H54 (cell line): ENCODE results near the gene OLFML2A.
"Not testable (repeated sequence)": the region's sequence is repeated elsewhere in the genome, so short reads cannot be mapped to it uniquely, and the experiment has no call there.

ENCODE experiments used
- DNase-seq: peaks from one replicate; pipeline ENCODE4 v3.0.0; 2011; ENCODE audit warnings: low spot score, mixed read lengths; ENCODE audit not compliant: insufficient read length
- FAIRE-seq: peaks from 3 replicates; lab custom pipeline; 2011; peaks lifted over from hg19 to GRCh38; lab: Jason Lieb, UNC
- POLR2A ChIP-seq: IDR thresholded peaks from 2 replicates; pipeline ENCODE4 v1.6.1; 2011; ENCODE audit warnings: low read depth, mild to moderate bottlenecking, low read length

OLFML2A gene

DNA sequence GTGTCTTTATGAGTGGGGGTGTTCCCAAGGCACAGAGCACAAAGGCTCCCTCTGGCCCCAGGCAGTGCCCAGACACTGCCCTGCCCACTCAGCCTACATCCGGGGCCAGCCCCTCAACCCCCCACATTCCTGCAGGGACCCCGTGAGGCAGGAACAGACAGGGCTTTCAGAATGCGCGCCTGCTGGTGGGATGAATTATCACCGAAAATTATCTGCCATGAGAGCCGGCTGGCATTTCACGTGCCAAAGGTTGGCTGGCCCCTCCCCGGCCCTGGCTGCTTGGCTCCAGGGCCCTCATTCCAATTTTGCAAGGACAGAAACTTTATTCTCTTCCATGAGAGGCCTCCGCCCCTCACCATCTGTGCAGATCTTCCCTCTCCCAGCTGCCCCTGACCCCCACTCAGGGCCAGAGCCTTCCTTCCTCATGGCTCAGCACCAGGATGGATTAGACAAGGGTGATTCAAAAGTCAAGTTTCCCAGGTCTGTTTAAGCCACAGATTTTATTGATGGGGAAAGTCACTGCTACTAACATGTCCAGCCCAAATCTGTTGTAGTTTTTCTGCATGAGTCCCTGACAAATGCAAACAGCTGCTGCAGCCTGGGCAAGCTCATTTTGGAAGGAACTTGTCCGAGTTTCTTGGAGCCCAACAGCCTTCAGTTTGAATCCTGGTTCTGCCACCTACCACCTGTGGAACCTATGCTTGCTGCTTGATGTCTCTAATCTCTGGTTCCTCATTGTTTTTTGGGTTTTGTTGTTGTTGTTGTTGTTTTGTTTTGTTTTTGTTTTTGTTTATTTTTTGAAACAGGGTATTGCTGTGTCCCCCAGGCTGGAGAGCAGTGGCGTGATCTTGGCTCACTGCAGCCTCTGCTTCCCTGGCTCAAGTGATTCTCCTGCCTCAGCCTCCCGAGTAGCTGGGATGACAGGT is 44.0 kb downstream of the OLFML2A start:
- FAIRE-seq, result no peak
- TF ChIP-seq POLR2A, result no peak
- no peak for DNase-seq

DNA sequence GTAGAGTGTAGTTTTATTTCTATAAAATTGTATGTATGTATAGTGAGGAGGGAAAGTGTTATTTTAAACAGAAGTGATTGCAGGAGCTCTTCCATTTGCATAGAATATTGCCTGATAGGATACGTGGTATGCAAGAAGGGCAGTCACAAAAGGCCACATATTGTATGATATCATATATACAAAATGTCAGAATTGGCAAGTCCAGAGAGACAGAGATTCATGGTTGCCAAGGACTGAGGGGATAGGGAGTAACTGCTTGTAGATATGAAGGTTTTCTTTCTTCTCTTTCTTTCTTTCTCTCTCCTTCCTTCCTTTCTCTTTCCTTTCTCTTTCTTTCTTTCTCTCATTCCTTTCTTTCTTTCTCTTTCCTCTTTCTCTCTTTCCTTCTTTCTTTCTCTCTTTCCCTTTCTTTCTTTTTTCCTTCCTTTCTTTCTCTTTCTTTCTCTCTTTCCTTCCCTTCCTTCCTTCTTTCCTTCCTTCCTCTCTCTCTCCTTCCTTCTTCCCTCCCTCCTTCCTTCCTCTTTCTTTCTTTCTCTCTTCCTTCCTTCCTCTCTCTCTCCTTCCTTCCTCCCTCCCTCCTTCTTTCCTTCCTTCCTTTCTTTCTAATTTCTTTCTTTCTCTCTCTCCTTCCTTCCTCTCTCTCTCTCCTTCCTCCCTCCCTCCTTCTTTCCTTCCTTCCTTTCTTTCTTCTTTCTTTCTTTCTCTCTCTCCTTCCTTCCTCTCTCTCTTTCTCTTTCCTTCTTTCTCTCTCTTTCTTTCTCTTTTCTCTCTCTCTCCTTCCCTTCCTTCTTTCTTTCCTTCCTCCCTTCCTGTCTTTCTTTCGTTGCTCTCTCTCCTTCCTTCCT is 51.8 kb downstream of the OLFML2A start:
- no peak for DNase-seq
- no peak for FAIRE-seq
- no peak for TF ChIP-seq POLR2A

DNA sequence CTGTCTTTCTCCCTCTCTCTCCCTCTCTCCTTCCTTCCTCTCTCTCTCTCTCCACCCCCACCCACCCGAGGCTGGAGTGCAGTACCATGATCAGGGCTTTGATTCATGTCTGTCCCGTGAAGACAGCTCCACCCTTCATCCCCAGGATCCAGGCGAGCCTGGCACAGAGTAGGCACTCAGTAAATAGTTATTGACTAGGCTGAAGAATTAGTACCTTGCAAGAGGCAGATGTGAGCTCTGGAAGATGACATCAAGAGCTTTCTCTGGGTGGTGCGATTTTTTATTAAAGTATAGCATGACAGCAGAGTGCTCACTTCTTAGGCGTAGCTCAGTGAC is 52.4 kb downstream of the OLFML2A start:
- FAIRE-seq (no peak), DNase-seq (no peak)
- TF ChIP-seq POLR2A, result no peak

DNA sequence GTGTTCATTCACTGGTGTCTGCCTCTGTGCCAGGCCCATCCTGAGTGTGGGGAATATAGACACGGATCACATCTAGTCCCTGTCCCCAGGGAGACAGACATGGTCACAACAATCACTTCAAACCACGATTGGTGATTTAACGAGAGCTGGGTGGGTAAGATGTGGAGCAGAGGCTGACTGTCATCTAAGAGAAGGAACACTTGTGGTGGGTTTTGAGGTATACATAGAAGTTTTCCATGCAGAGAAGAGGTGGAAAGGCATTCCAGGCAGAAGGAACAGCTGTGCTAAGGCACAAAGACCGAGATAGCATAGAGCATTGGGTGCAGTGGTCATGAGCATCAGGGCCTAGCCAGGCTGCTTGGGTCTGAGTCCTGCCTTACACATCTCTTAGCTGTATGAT is 53.7 kb downstream of the OLFML2A start:
- DNase-seq, result no peak
- TF ChIP-seq POLR2A, result no peak
- no peak for FAIRE-seq

DNA sequence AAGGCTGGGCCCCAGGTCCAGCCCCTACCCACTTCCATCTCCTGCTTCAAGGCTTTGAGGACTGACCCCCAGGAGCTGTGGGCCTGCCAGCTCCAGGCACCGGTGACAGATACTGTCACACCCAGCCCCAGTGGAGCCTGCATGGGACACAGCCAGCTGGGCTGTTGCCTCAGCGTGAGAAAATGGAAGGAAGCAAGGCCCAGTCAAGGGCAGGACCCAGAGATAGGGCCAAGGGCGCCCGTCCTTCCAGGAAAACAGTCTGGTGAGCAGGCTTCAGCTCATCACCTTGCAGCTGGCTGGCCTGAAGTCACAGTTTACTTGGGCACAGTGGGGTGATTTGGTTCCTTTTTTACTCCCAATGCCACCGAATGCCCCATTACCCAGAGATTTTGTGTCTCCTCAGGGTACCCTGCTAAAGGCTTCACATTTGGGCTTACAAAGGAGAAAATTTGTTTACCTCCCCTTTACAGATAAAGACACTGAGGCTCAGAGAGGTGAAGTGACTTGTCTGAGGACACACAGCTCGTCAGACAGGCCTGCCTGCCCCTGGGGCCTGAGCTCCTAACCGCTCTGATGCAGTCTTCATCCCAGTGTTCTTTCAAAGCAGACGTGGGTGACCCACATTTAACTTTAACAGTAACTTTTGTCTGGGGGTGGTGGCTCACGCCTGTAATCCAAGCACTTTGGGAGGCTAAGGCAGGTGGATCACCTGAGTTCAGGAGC is 54.9 kb downstream of the OLFML2A start:
- DNase-seq, result no peak
- TF ChIP-seq POLR2A, result no peak
- no peak for FAIRE-seq

DNA sequence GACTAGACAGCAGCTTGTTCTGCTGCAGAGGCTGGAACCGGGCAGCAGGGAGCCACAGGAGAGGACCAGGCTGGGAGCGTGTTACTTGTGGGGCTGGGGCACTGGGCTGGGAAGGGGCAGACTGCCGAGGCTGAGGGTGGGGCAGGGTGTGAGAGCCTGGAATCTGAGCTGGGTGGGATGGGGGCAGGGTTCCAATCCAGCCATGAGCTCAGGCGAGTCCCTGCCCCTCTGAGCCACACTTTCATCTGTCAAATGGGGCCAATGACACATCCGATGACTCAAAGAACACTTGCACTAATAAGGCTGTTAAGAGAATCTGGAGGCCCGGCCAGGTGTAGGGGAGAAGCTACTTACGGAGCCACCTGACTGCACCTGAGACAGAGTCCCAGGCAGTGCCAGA is 57.7 kb downstream of the OLFML2A start:
- peak; percentile 87 for DNase-seq

DNA sequence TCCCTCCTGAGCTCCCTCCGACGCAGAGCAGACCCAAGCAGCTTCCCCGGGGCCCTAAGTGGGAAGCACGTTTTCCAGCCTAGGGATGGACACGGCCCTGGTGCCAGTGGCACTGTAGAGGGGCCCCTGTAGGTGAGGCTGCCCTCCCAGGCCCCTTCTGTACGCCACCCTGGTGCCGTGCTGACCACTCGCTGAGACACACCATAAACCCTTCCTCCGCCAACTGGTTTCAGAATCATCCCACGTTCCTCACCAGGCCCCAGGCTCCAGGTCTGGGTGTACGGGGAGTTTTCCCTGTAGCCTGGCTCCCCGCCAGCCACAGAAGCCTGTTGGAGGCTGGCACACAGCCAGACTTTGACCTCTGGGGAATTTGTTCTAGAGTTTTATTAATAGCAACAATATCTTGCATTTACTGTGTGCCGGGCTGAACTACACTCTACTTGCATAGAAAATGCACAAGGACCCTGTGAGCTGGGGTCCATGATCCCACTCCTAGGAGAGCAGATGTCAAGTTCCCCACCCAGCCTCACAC is 58.2 kb downstream of the OLFML2A start:
- peak; percentile 95 for DNase-seq
- FAIRE-seq, result no peak
- no peak for TF ChIP-seq POLR2A

More for the DNA sequence above, 57.7 kb downstream of the OLFML2A start:
- peak; percentile 33 for FAIRE-seq
- TF ChIP-seq POLR2A, result no peak

DNA sequence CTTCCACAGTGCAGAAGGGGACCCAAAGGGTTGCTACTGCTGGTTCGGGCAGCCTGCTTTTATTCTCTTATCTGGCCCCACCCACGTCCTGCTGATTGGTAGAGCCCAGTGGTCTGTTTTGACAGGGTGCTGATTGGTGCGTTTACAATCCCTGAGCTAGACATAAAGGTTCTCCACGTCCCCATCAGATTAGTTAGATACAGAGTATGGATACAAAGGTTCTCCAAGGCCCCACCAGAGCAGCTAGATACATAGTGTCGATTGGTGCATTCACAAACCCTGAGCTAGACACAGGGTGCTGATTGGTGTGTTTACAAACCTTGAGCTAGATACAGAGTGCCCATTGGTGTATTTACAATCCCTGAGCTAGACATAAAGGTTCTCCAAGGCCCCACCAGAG is 61.2 kb downstream of the OLFML2A start:
- DNase-seq, FAIRE-seq: not testable (repeated sequence)

DNA sequence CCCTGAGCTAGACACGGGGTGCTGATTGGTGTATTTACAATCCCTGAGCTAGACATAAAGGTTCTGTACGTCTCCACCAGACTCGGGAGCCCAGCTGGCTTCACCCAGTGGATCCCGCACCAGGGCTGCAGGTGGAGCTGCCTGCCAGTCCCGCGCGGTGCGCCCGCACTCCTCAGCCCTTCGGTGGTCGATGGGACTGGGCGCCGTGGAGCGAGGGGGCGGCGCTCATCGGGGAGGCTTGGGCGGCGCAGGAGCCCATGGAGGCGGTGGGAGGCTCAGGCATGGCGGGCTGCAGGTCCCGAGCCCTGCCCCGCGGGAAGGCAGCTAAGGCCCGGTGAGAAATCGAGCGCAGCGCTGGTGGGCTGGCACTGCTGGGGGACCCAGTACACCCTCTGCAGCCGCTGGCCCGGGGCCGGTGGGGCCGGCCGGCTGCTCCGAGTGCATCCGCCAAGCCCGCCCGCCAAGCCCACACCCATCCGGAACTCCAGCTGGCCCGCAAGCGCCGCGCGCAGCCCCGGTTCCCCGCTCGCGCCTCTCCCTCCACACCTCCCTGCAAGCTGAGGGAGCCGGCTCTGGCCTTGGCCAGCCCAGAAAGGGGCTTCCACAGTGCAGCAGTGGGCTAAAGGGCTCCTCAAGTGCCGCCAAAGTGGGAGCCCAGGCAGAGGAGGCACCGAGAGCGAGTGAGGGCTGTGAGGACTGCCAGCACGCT is 61.8 kb downstream of the OLFML2A start:
- not testable (repeated sequence) for FAIRE-seq, DNase-seq

DNA sequence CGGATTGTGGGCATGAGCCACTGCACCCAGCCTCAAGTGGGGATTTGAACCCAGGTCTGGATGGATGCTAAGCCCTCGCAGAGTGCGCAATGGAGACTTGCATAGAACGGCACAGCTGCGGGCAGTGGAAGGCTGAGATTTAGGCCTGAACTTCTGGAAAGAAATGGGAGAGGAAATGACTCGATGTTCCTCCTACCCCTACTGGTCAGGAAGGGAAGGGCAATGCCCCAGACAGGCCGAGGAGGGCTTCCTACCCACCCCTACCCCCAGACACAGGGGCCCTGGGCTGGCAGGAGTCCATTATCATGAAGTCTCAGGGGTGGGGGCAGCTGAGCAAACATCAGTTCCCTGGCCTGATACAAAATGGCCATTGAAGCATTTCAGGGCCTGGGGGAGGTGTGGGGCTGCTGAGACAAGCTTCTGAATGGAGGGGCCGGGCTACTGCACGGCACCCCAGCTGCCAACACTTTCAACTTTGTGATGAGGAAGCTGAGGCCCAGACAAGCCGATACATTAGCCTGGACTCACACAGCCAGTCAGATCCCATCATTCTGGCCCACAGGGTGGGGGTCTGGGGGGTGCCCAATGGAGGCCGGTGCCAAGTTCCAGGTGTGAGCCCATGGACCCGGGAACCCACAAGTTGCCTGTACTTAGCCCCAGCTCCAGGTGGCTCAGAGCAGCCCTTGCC is 62.8 kb downstream of the OLFML2A start:
- no peak for TF ChIP-seq POLR2A
- DNase-seq, result peak; percentile 88
- no peak for FAIRE-seq

DNA sequence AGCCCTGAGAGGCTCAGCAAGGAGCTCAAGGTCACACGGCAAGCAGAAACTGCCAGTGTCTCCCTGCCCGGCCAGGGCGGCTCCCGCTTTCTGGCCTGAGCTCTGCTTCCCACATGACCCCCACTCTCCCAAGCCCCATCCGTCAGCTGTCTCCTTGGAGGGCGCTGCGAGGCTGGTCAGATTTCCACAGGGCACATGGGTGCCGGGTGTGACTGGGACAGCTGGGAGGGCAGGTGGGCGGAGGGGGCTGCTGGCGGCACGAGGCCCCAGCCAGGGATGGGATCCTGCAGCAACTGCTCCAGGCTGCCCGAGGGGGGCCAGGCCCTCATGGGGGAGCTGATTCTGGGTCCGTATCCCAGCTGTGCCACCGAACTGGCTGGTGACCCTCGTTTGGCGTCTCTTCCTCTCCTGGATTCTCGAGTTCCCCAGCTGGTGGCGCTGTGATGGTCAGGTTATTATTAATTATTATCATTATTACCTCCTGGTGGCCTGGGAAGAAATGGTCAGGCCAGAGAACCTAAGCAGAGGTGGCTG is 63.4 kb downstream of the OLFML2A start:
- no peak for TF ChIP-seq POLR2A
- DNase-seq (no peak), FAIRE-seq (no peak)

DNA sequence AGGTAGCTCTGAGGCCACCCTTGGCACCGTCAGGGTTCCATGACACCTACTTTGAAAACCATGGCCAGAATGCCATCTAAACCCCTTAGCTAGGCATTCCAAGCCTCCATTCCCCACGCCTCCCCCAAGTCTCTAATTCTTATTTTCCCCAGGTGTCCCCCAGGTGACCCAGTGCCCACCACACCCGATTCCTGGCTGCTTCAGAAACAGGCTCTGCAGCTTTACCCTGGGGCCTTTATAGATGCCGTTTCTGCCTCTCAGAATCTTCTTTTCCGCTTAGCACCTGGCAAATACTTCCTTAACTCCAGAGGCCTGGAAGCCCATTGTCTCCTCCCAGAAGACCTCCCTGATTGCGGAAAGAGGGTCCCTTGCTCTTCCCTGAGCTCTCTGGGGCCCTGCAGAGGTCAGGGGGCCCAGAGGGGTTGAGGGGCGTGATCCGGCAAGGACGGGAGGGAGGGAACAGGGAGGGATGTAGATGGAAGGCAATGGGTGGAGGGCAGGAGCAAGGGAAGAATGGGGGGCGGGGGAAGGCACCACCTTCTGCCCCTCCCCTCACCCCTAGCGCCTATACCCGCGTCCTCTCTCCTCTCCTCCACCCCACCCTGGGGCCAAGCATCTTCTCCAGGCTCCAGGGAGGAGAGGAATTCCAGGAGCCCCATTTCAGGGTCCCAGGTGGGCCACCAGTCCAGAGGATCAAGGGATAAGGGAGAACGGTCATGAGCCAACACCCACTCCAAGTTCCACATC is 64.3 kb downstream of the OLFML2A start:
- DNase-seq (no peak), FAIRE-seq (no peak)
- TF ChIP-seq POLR2A, result no peak
